Activated CD4-positive, alpha-beta T cell treated with anti-CD3 and anti-CD28 coated beads, Interleukin-2, amount 10 ng/mL, durations not matched to agents 7 days and 5 days (primary cell): ENCODE measurements around the gene FPR2. TPM values are rescaled to one million over a fixed set of nuclear protein-coding genes. Genes with fewer than 3 reads are reported as not detected.
"Not testable (repeated sequence)": the region's sequence is repeated elsewhere in the genome, so short reads cannot be mapped to it uniquely, and the experiment has no call there.

ENCODE experiments used
- CTCF ChIA-PET: fragments of 350-600 bp; sonication (Branson Sonifier 250); formaldehyde crosslinking; loops from one replicate; lab custom pipeline; 2021; ENCODE audit warnings: antibody characterized with exemption; lab: Charles Lee
- POLR2A ChIA-PET: fragments of 350-600 bp; sonication (Branson Sonifier 250); formaldehyde crosslinking; loops from one replicate; lab custom pipeline; 2021; ENCODE audit warnings: antibody characterized with exemption; lab: Charles Lee
- DNase-seq: peaks from one replicate; pipeline ENCODE4 v3.0.0-alpha.2; 2020
- H3K27ac Mint-ChIP-seq: one replicate; pipeline ENCODE4 v1.8.0; 2021; ENCODE audit warnings: mild to moderate bottlenecking, moderate library complexity, mixed read lengths
- H3K27me3 Mint-ChIP-seq: one replicate; pipeline ENCODE4 v1.8.0; 2021; ENCODE audit warnings: mixed read lengths
- H3K36me3 Mint-ChIP-seq: one replicate; pipeline ENCODE4 v1.8.0; 2021; ENCODE audit warnings: low read depth, mixed read lengths
- H3K4me1 Mint-ChIP-seq: one replicate; pipeline ENCODE4 v1.8.0; 2021; ENCODE audit warnings: mixed read lengths
- H3K4me3 Mint-ChIP-seq: one replicate; pipeline ENCODE4 v1.8.0; 2021; ENCODE audit warnings: mild to moderate bottlenecking, moderate library complexity, mixed read lengths
- H3K9me3 Mint-ChIP-seq: one replicate; pipeline ENCODE4 v1.8.0; 2021; ENCODE audit warnings: mixed read lengths
- total RNA-seq, 2 experiments: library from RNA; stranded (reverse); gene quantifications; one replicate each; pipeline ENCODE4 v1.2.3, GENCODE V29; 2021

Gene FPR2
- total RNA-seq, 2 experiments from 2014 or later = not detected

DNA sequence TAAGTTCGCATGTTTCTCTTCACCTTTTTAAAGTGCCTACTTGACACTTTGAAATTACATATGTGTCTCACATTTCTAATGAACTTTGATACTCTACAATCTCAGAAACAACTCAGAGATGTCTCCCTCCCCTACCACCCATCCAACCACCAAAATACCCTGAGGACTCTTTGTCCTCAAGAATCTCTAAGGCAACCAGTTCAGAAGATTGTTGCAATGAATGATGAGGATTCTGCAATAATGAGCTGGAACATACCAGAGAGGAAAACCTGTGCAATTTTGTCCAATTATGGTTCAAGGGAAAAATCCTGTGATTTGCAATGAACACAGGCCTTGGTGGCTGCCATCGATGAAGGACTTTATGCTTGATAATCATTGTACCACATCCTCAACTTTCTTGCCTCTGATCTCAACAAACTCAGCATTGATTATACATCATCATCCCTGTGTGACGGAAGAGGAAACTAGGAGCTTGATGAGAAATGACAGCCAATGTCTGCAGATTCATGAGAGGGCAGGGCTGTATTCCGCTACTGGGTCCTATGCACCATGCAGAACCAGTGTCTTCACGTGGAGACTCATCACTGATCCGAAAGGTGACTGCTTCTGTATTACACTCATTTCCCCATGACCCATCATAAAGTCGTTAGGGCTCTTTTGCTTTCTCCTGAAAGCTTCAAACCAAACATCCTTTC, 10.4 kb upstream of the FPR2 start:
- CTCF ChIA-PET = interaction anchor here (1.2 kb wide), 1 partner anchor 9 kb away, joined by 4 read pairs; no protein-coding TSS in a partner anchor

GRCh38 chr19:51751655-51752054, 9.3 kb upstream of the FPR2 start, which contains the start of gene FPR1:
TSS of gene FPR1 (minus strand) at chr19:51751878. CDS start at chr19:51746994, 4,884 bp downstream.
- no peaks in the 10 kb centered on the region for H3K27me3 Mint-ChIP-seq

More for the DNA sequence above, 10.4 kb upstream of the FPR2 start:
- no peaks in the 10 kb centered on the region for H3K36me3 Mint-ChIP-seq
- H3K9me3 Mint-ChIP-seq = no peaks in the 10 kb centered on the region
- POLR2A ChIA-PET = no interaction called here
- DNase-seq = no peak
- no peaks in the 10 kb centered on the region for H3K27me3 Mint-ChIP-seq
- H3K4me1 Mint-ChIP-seq = no peaks in the 10 kb centered on the region
- no peak overlapping the region for H3K27ac Mint-ChIP-seq
- H3K4me3 Mint-ChIP-seq = no peak overlapping the region

DNA sequence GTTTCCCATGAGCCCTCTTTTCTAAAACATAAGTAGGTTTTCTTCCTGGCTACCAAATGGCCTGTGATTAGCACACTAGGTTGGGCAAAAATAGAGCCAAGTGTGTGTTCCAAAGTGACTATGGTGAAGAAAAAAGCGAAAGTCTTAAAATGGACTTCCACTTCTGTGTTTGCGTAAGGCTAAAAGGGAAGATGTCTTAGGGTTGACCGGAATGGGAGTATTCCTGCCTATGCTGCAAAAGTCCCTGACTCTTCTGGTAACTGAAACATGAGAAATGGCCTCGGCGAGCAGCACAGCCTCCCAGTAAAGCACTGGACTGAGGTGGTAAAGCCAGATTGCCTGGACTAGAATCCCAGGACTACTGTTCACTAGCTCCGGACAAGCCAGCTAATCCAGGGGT, 6.9 kb upstream of the FPR2 start:
- POLR2A ChIA-PET = no interaction called here
- Mint-ChIP-seq H3K4me3 (no peak overlapping the region), H3K4me1 (no peaks in the 10 kb centered on the region), H3K9me3 (peaks cover 2% of the 10 kb centered on the region), H3K36me3 (no peaks in the 10 kb centered on the region), H3K27ac (no peak overlapping the region), H3K27me3 (no peaks in the 10 kb centered on the region)
- no peak for DNase-seq
- CTCF ChIA-PET = no interaction called here

More at GRCh38 chr19:51751655-51752054, 9.3 kb upstream of the FPR2 start, which contains the start of gene FPR1:
- H3K4me1 Mint-ChIP-seq = no peaks in the 10 kb centered on the region
- H3K36me3 Mint-ChIP-seq = no peaks in the 10 kb centered on the region
- ChIA-PET POLR2A (no interaction called here), CTCF (interaction anchor here (1.2 kb wide), 1 partner anchor 10 kb away, joined by 4 read pairs; no protein-coding TSS in a partner anchor)
- H3K4me3 Mint-ChIP-seq = no peak within 1 kb of the TSS
- peaks cover under 1% of the 10 kb centered on the region for H3K9me3 Mint-ChIP-seq
- DNase-seq = no peak
- no peak within 1 kb of the TSS for H3K27ac Mint-ChIP-seq

- Mint-ChIP-seq H3K36me3 (no peaks in the 10 kb centered on the region), H3K27ac (no peak overlapping the region), H3K4me3 (no peak overlapping the region), H3K9me3 (peaks cover 2% of the 10 kb centered on the region), H3K27me3 (no peaks in the 10 kb centered on the region), H3K4me1 (no peaks in the 10 kb centered on the region)
- POLR2A ChIA-PET = no interaction called here
- CTCF ChIA-PET = no interaction called here
- no peak for DNase-seq
Measured at GRCh38 chr19:51754770-51755169, 6.2 kb upstream of the FPR2 start.

DNA sequence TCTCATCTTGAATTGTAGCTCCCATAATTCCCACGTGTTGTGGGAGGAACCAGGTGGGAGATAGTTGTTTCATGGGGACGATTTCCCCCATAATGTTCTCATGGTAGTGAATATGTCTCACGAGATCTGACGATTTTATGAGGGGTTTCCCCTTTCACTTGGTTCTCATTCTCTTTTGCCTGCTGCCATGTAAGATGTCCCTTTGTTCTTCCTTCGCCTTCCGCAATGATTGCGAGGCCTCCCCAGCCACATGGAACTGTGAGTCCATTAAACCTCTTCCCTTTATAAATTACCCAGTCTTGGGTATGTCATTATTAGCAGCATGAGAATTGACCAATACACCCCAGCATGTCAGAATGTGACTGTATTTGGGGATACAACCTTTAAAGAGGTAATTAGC, 5.4 kb upstream of the FPR2 start:
- Mint-ChIP-seq H3K4me1 (no peaks in the 10 kb centered on the region), H3K9me3 (peaks cover 2% of the 10 kb centered on the region), H3K36me3 (no peaks in the 10 kb centered on the region), H3K27ac (no peak overlapping the region), H3K4me3 (no peak overlapping the region), H3K27me3 (no peaks in the 10 kb centered on the region)
- DNase-seq = no peak
- POLR2A ChIA-PET = no interaction called here
- CTCF ChIA-PET = no interaction called here

- POLR2A ChIA-PET = no interaction called here
- Mint-ChIP-seq H3K9me3 (peaks cover 2% of the 10 kb centered on the region), H3K4me1 (no peaks in the 10 kb centered on the region), H3K4me3 (no peak overlapping the region), H3K27ac (no peak overlapping the region), H3K36me3 (no peaks in the 10 kb centered on the region), H3K27me3 (no peaks in the 10 kb centered on the region)
- no peak for DNase-seq
- CTCF ChIA-PET = no interaction called here
Measured at GRCh38 chr19:51761696-51762095, 716 bp downstream of the FPR2 start.

GRCh38 chr19:51765086-51765485, 4.1 kb downstream of the FPR2 start:
- H3K9me3 Mint-ChIP-seq = no peaks in the 10 kb centered on the region
- H3K36me3 Mint-ChIP-seq = no peaks in the 10 kb centered on the region
- POLR2A ChIA-PET = no interaction called here
- H3K4me3 Mint-ChIP-seq = no peak overlapping the region
- CTCF ChIA-PET = no interaction called here
- DNase-seq = no peak
- H3K27me3 Mint-ChIP-seq = no peaks in the 10 kb centered on the region
- H3K27ac Mint-ChIP-seq = no peak overlapping the region
- H3K4me1 Mint-ChIP-seq = no peaks in the 10 kb centered on the region

- no peaks in the 10 kb centered on the region for H3K36me3 Mint-ChIP-seq
- no peak overlapping the region for H3K4me3 Mint-ChIP-seq
- DNase-seq = no peak
- no peaks in the 10 kb centered on the region for H3K4me1 Mint-ChIP-seq
- peaks cover 2% of the 10 kb centered on the region for H3K9me3 Mint-ChIP-seq
- H3K27ac Mint-ChIP-seq = no peak overlapping the region
- ChIA-PET CTCF (no interaction called here), POLR2A (no interaction called here)
- H3K27me3 Mint-ChIP-seq = peaks cover 5% of the 10 kb centered on the region
Measured at GRCh38 chr19:51766461-51766860, 5.5 kb downstream of the FPR2 start.

- Mint-ChIP-seq H3K27me3 (peaks cover 20% of the 10 kb centered on the region), H3K27ac (no peak overlapping the region), H3K4me1 (no peaks in the 10 kb centered on the region), H3K4me3 (no peak overlapping the region), H3K9me3 (peaks cover 9% of the 10 kb centered on the region), H3K36me3 (no peaks in the 10 kb centered on the region)
- ChIA-PET POLR2A (no interaction called here), CTCF (no interaction called here)
- no peak for DNase-seq
Measured at GRCh38 chr19:51771376-51772130, 10.6 kb downstream of the FPR2 start.

- DNase-seq = no peak
- H3K4me3 Mint-ChIP-seq = no peak overlapping the region
- peaks cover 26% of the 10 kb centered on the region for H3K27me3 Mint-ChIP-seq
- peaks cover 9% of the 10 kb centered on the region for H3K9me3 Mint-ChIP-seq
- POLR2A ChIA-PET = no interaction called here
- CTCF ChIA-PET = no interaction called here
- peaks cover 2% of the 10 kb centered on the region for H3K4me1 Mint-ChIP-seq
- no peak overlapping the region for H3K27ac Mint-ChIP-seq
- no peaks in the 10 kb centered on the region for H3K36me3 Mint-ChIP-seq
Measured at GRCh38 chr19:51772977-51773376, 12.0 kb downstream of the FPR2 start.

- DNase-seq, H3K4me3 Mint-ChIP-seq, H3K9me3 Mint-ChIP-seq, H3K36me3 Mint-ChIP-seq, POLR2A ChIA-PET, H3K27ac Mint-ChIP-seq, H3K4me1 Mint-ChIP-seq: not testable (repeated sequence)
- peaks cover 30% of the 10 kb centered on the region for H3K27me3 Mint-ChIP-seq
- CTCF ChIA-PET = interaction anchor here (1.9 kb wide), 1 partner anchor 120 kb away, joined by 5 read pairs; no protein-coding TSS in a partner anchor
Measured at GRCh38 chr19:51776561-51776960, 15.6 kb downstream of the FPR2 start.

- DNase-seq = peak; percentile 52
- no peaks in the 10 kb centered on the region for H3K36me3 Mint-ChIP-seq
- no peak overlapping the region for H3K27ac Mint-ChIP-seq
- peaks cover 4% of the 10 kb centered on the region for H3K9me3 Mint-ChIP-seq
- peaks cover 25% of the 10 kb centered on the region for H3K27me3 Mint-ChIP-seq
- H3K4me3 Mint-ChIP-seq = no peak overlapping the region
- peaks cover 2% of the 10 kb centered on the region for H3K4me1 Mint-ChIP-seq
- ChIA-PET POLR2A (interaction anchor here (0.6 kb wide), 1 partner anchor 272 kb away, joined by 3 read pairs; no protein-coding TSS in a partner anchor), CTCF (interaction anchor here (0.6 to 1.9 kb wide), 4 partner anchors 40 to 385 kb away, joined by 3 to 5 read pairs (median 4); no protein-coding TSS in a partner anchor)
Measured at GRCh38 chr19:51777570-51778462, 16.8 kb downstream of the FPR2 start.
